ENCODE data around the gene C22orf23.

C22orf23 gene

GRCh38 chr22:37929390-37929789 is 24.0 kb downstream of the C22orf23 start:
- Histone ChIP-seq H3K9me3 (ENCODE audit: insufficient read depth, low read depth, low read length) (no peaks in the 10 kb centered on the region), H3K27me3 (ENCODE audit: insufficient read depth, low read length) (no peaks in the 10 kb centered on the region), H3K9ac (ENCODE audit: low read depth, low read length) (no peak overlapping the region), H3K4me1 (ENCODE audit: insufficient read depth, low read length) (peaks cover 3% of the 10 kb centered on the region; the same call in 1 of the 2 replicates), H3K36me3 (ENCODE audit: insufficient read depth, low read depth, low read length) (peaks cover 30% of the 10 kb centered on the region), H3K4me3 (ENCODE audit: low read length) (no peak overlapping the region), H3K27ac (ENCODE audit: low read length) (no peak overlapping the region)

- H3K9me3 ChIP-seq (ENCODE audit: insufficient read depth, low read depth, low read length) = no peaks in the 10 kb centered on the region
- no peak overlapping the region for H3K4me3 ChIP-seq (ENCODE audit: low read length)
- H3K27ac ChIP-seq (ENCODE audit: low read length) = no peak overlapping the region
- H3K36me3 ChIP-seq (ENCODE audit: insufficient read depth, low read depth, low read length) = peaks cover 23% of the 10 kb centered on the region
- H3K4me1 ChIP-seq (ENCODE audit: insufficient read depth, low read length) = no peaks in the 10 kb centered on the region
- H3K27me3 ChIP-seq (ENCODE audit: insufficient read depth, low read length) = no peaks in the 10 kb centered on the region
- H3K9ac ChIP-seq (ENCODE audit: low read depth, low read length) = no peak overlapping the region
These were observed 25.8 kb downstream of the C22orf23 start for GRCh38 chr22:37927637-37927936.

- Histone ChIP-seq H3K27ac (ENCODE audit: low read length) (no peak overlapping the region), H3K27me3 (ENCODE audit: insufficient read depth, low read length) (no peaks in the 10 kb centered on the region), H3K4me1 (ENCODE audit: insufficient read depth, low read length) (no peaks in the 10 kb centered on the region), H3K9ac (ENCODE audit: low read depth, low read length) (no peak overlapping the region), H3K9me3 (ENCODE audit: insufficient read depth, low read depth, low read length) (no peaks in the 10 kb centered on the region), H3K36me3 (ENCODE audit: insufficient read depth, low read depth, low read length) (peaks cover 17% of the 10 kb centered on the region), H3K4me3 (ENCODE audit: low read length) (no peak overlapping the region)
These were observed 26.4 kb downstream of the C22orf23 start for GRCh38 chr22:37926771-37927636.

- Histone ChIP-seq H3K9ac (ENCODE audit: low read depth, low read length) (no peak overlapping the region), H3K4me3 (ENCODE audit: low read length) (no peak overlapping the region), H3K9me3 (ENCODE audit: insufficient read depth, low read depth, low read length) (no peaks in the 10 kb centered on the region), H3K4me1 (ENCODE audit: insufficient read depth, low read length) (no peaks in the 10 kb centered on the region), H3K36me3 (ENCODE audit: insufficient read depth, low read depth, low read length) (peaks cover 16% of the 10 kb centered on the region), H3K27ac (ENCODE audit: low read length) (no peak overlapping the region), H3K27me3 (ENCODE audit: insufficient read depth, low read length) (no peaks in the 10 kb centered on the region)
These were observed 27.0 kb downstream of the C22orf23 start for GRCh38 chr22:37926358-37926757.

GRCh38 chr22:37925767-37926166 is 27.6 kb downstream of the C22orf23 start:
- Histone ChIP-seq H3K4me3 (ENCODE audit: low read length) (no peak overlapping the region), H3K36me3 (ENCODE audit: insufficient read depth, low read depth, low read length) (peaks cover 20% of the 10 kb centered on the region), H3K4me1 (ENCODE audit: insufficient read depth, low read length) (no peaks in the 10 kb centered on the region), H3K9ac (ENCODE audit: low read depth, low read length) (no peak overlapping the region), H3K27me3 (ENCODE audit: insufficient read depth, low read length) (no peaks in the 10 kb centered on the region), H3K27ac (ENCODE audit: low read length) (no peak overlapping the region), H3K9me3 (ENCODE audit: insufficient read depth, low read depth, low read length) (no peaks in the 10 kb centered on the region)

GRCh38 chr22:37925330-37925729 is 28.1 kb downstream of the C22orf23 start:
- Histone ChIP-seq H3K36me3 (ENCODE audit: insufficient read depth, low read depth, low read length) (peaks cover 20% of the 10 kb centered on the region), H3K9me3 (ENCODE audit: insufficient read depth, low read depth, low read length) (no peaks in the 10 kb centered on the region), H3K4me3 (ENCODE audit: low read length) (no peak overlapping the region), H3K27ac (ENCODE audit: low read length) (no peak overlapping the region), H3K4me1 (ENCODE audit: insufficient read depth, low read length) (no peaks in the 10 kb centered on the region), H3K27me3 (ENCODE audit: insufficient read depth, low read length) (no peaks in the 10 kb centered on the region), H3K9ac (ENCODE audit: low read depth, low read length) (no peak overlapping the region)

GRCh38 chr22:37924386-37925065 is 28.9 kb downstream of the C22orf23 start:
- Histone ChIP-seq H3K27me3 (ENCODE audit: insufficient read depth, low read length) (no peaks in the 10 kb centered on the region), H3K36me3 (ENCODE audit: insufficient read depth, low read depth, low read length) (peaks cover 20% of the 10 kb centered on the region), H3K4me3 (ENCODE audit: low read length) (no peak overlapping the region), H3K27ac (ENCODE audit: low read length) (no peak overlapping the region), H3K9me3 (ENCODE audit: insufficient read depth, low read depth, low read length) (no peaks in the 10 kb centered on the region), H3K4me1 (ENCODE audit: insufficient read depth, low read length) (no peaks in the 10 kb centered on the region), H3K9ac (ENCODE audit: low read depth, low read length) (no peak overlapping the region)

GRCh38 chr22:37923927-37924326 is 29.5 kb downstream of the C22orf23 start:
- peaks cover 24% of the 10 kb centered on the region for H3K36me3 ChIP-seq (ENCODE audit: insufficient read depth, low read depth, low read length)
- no peak overlapping the region for H3K4me3 ChIP-seq (ENCODE audit: low read length)
- H3K9me3 ChIP-seq (ENCODE audit: insufficient read depth, low read depth, low read length) = no peaks in the 10 kb centered on the region

GRCh38 chr22:37922191-37922590 is 31.2 kb downstream of the C22orf23 start:
- Histone ChIP-seq H3K9me3 (ENCODE audit: insufficient read depth, low read depth, low read length) (no peaks in the 10 kb centered on the region), H3K4me3 (ENCODE audit: low read length) (no peak overlapping the region), H3K4me1 (ENCODE audit: insufficient read depth, low read length) (no peaks in the 10 kb centered on the region), H3K27ac (ENCODE audit: low read length) (no peak overlapping the region), H3K27me3 (ENCODE audit: insufficient read depth, low read length) (no peaks in the 10 kb centered on the region), H3K36me3 (ENCODE audit: insufficient read depth, low read depth, low read length) (peaks cover 37% of the 10 kb centered on the region), H3K9ac (ENCODE audit: low read depth, low read length) (no peak overlapping the region)

More at GRCh38 chr22:37923927-37924326, 29.5 kb downstream of the C22orf23 start:
- H3K9ac ChIP-seq (ENCODE audit: low read depth, low read length) = no peak overlapping the region
- H3K4me1 ChIP-seq (ENCODE audit: insufficient read depth, low read length) = no peaks in the 10 kb centered on the region
- no peaks in the 10 kb centered on the region for H3K27me3 ChIP-seq (ENCODE audit: insufficient read depth, low read length)
- no peak overlapping the region for H3K27ac ChIP-seq (ENCODE audit: low read length)

GRCh38 chr22:37920126-37920525 is 33.3 kb downstream of the C22orf23 start:
- Histone ChIP-seq H3K4me3 (ENCODE audit: low read length) (no peak overlapping the region), H3K27me3 (ENCODE audit: insufficient read depth, low read length) (no peaks in the 10 kb centered on the region), H3K36me3 (ENCODE audit: insufficient read depth, low read depth, low read length) (peaks cover 31% of the 10 kb centered on the region), H3K9ac (ENCODE audit: low read depth, low read length) (no peak overlapping the region), H3K4me1 (ENCODE audit: insufficient read depth, low read length) (no peaks in the 10 kb centered on the region), H3K27ac (ENCODE audit: low read length) (no peak overlapping the region), H3K9me3 (ENCODE audit: insufficient read depth, low read depth, low read length) (no peaks in the 10 kb centered on the region)

- no peak overlapping the region for H3K4me3 ChIP-seq (ENCODE audit: low read length)
- no peaks in the 10 kb centered on the region for H3K27me3 ChIP-seq (ENCODE audit: insufficient read depth, low read length)
- no peaks in the 10 kb centered on the region for H3K9me3 ChIP-seq (ENCODE audit: insufficient read depth, low read depth, low read length)
- no peak overlapping the region for H3K9ac ChIP-seq (ENCODE audit: low read depth, low read length)
- no peaks in the 10 kb centered on the region for H3K4me1 ChIP-seq (ENCODE audit: insufficient read depth, low read length)
- H3K36me3 ChIP-seq (ENCODE audit: insufficient read depth, low read depth, low read length) = peaks cover 28% of the 10 kb centered on the region
- no peak overlapping the region for H3K27ac ChIP-seq (ENCODE audit: low read length)
These were observed 34.7 kb downstream of the C22orf23 start for GRCh38 chr22:37918580-37919270.

Measured in iPS-20b (cell line).